Lung (tissue), 12 donors: Measurements from ENCODE around the gene TAPT1. TPM values are rescaled to one million over a fixed set of nuclear protein-coding genes. Genes with fewer than 3 reads are reported as not detected.

Source experiments
- ATAC-seq: fragments of 200-7000 bp; cut with Tn5 transposase; one replicate; pipeline ENCODE4 v1.9.1; 2020; ENCODE audit warnings: moderate number of reproducible peaks; ENCODE audit not compliant: insufficient read depth, low FRiP score
- DNase-seq, 3 donors: peaks; one replicate each; pipeline ENCODE4 v3.0.0-alpha.2; 2013 to 2017
- H3K27ac ChIP-seq, 2 donors: one replicate each; pipeline ENCODE4 v1.5.1; 2013; ENCODE audit warnings: mild to moderate bottlenecking in 2 of 2, moderate library complexity in 2 of 2, control low read depth in 1 of 2, inconsistent platforms in 1 of 2, low read depth in 1 of 2, low read length in 1 of 2
- H3K27me3 ChIP-seq, 3 donors: one replicate each; pipeline ENCODE4 v1.5.1; 2013; ENCODE audit warnings: low read length in 2 of 3; ENCODE audit not compliant: control insufficient read depth in 3 of 3, insufficient read depth in 3 of 3
- H3K36me3 ChIP-seq, 4 donors: one replicate each; pipeline ENCODE4 v1.5.1; 2013; ENCODE audit warnings: low read length in 4 of 4, mild to moderate bottlenecking in 1 of 4, moderate library complexity in 1 of 4; ENCODE audit not compliant: control insufficient read depth in 4 of 4, insufficient read depth in 4 of 4
- H3K4me1 ChIP-seq, 5 donors: one replicate each; pipeline ENCODE4 v1.5.1; 2013; ENCODE audit warnings: low read length in 5 of 5, mild to moderate bottlenecking in 2 of 5, moderate library complexity in 1 of 5; ENCODE audit not compliant: control insufficient read depth in 5 of 5, insufficient read depth in 5 of 5
- H3K4me3 ChIP-seq: one replicate; pipeline ENCODE4 v1.5.1; 2013; ENCODE audit warnings: mild to moderate bottlenecking, control low read depth, moderate library complexity
- H3K9ac ChIP-seq, 2 donors: one replicate each; pipeline ENCODE4 v1.5.1; 2013; ENCODE audit warnings: low read length in 2 of 2, control low read depth in 1 of 2; ENCODE audit not compliant: insufficient read depth in 1 of 2
- H3K9me3 ChIP-seq, 4 donors: one replicate each; pipeline ENCODE4 v1.5.1; 2013; ENCODE audit warnings: low read length in 3 of 4, mild to moderate bottlenecking in 1 of 4, moderate library complexity in 1 of 4; ENCODE audit not compliant: control insufficient read depth in 4 of 4, insufficient read depth in 3 of 4
- CTCF ChIP-seq: IDR thresholded peaks from 2 replicates; pipeline ENCODE4 v1.5.1; 2012; ENCODE audit warnings: mild to moderate bottlenecking; ENCODE audit errors: control extremely low read depth, extremely low read depth
- WGBS, 2 donors: extraction: QIAGEN DNeasy Blood & Tissue Kit; methylation state at CpG; one replicate each; pipeline ENCODE4 v1.1.7; 2013; 5-methylcytosine and 5-hydroxymethylcytosine counted together
- polyA plus RNA-seq, 2 donors: library from polyadenylated mRNA; stranded (reverse); fragments of 200-250 nt; gene quantifications; one replicate each; pipeline ENCODE4 v1.2.1, GENCODE V29; 2013
- total RNA-seq, 2 donors: library from RNA; depleted of rRNA in 1 of 2; stranded (reverse); fragments of >200 nt in 1 of 2; gene quantifications; one replicate each; pipeline ENCODE4 v1.2.1, GENCODE V29; 2014 to 2021
- donor health status: control.
- donor health status: control.
- donor health status: Bipolar disorder and iron deficiency.
- donor health status: healthy.
- donor health status: DM: yes; HTN: yes; CAD: no.

The TAPT1 gene
- total and polyA plus RNA-seq, 4 donors, result 13.8 to 102 (median 30.2) TPM

- H3K9me3 ChIP-seq, result peaks cover 0 to 2% (median 0%) of the 10 kb centered on the region in 4 donors
- H3K27ac ChIP-seq, result no peak overlapping the region
- H3K27me3 ChIP-seq, result no peaks in the 10 kb centered on the region
- H3K4me1 ChIP-seq, result no peaks in the 10 kb centered on the region
- no peak for DNase-seq
- no peak for TF ChIP-seq CTCF
- H3K4me3 ChIP-seq, result no peak overlapping the region
- no peak overlapping the region for H3K9ac ChIP-seq
- peaks cover 29 to 45% (median 37%) of the 10 kb centered on the region in 4 donors for H3K36me3 ChIP-seq
- ATAC-seq, result no peak
- 96 to 97% methylated on average over 8 of the region's 8 CpGs for WGBS, 2 donors
Measured at GRCh38 chr4:16168144-16168543, 58.1 kb downstream of the TAPT1 start.

- H3K9ac ChIP-seq, result no peak overlapping the region
- WGBS, 2 donors, result 85 to 94% methylated on average over 7 of the region's 7 CpGs
- peaks cover 33 to 40% (median 38%) of the 10 kb centered on the region in 4 donors for H3K36me3 ChIP-seq
- H3K9me3 ChIP-seq, result peaks cover 0 to 2% (median 0%) of the 10 kb centered on the region in 4 donors
- no peak overlapping the region for H3K4me3 ChIP-seq
- no peaks in the 10 kb centered on the region for H3K27me3 ChIP-seq
- ATAC-seq, result no peak
- no peaks in the 10 kb centered on the region for H3K4me1 ChIP-seq
- no peak overlapping the region for H3K27ac ChIP-seq
- TF ChIP-seq CTCF, result no peak
- no peak for DNase-seq
Measured at GRCh38 chr4:16165931-16166330, 60.3 kb downstream of the TAPT1 start.

- WGBS, 2 donors, result 76 to 81% methylated on average over 4 of the region's 4 CpGs
- DNase-seq (no peak), ATAC-seq (no peak)
- peaks cover 24 to 32% (median 28%) of the 10 kb centered on the region in 4 donors for H3K36me3 ChIP-seq
- H3K4me3 ChIP-seq, result no peak overlapping the region
- H3K4me1 ChIP-seq, result peaks cover 0 to 2% (median 0%) of the 10 kb centered on the region in 5 donors
- H3K9ac ChIP-seq, result no peak overlapping the region
- H3K9me3 ChIP-seq, result peaks cover 0 to 3% (median under 1%) of the 10 kb centered on the region in 4 donors
- TF ChIP-seq CTCF, result no peak
- H3K27ac ChIP-seq, result no peak overlapping the region
- no peaks in the 10 kb centered on the region for H3K27me3 ChIP-seq
Measured at GRCh38 chr4:16162891-16163290, 63.4 kb downstream of the TAPT1 start.

GRCh38 chr4:16161851-16162408 lies 64.3 kb downstream of the TAPT1 start:
- DNase-seq (peak in 2 of 3 donors; percentile 16 to 22), ATAC-seq (no peak)
- Histone ChIP-seq H3K27me3 (no peaks in the 10 kb centered on the region), H3K4me1 (peaks cover 0 to 4% (median 0%) of the 10 kb centered on the region in 5 donors), H3K36me3 (peaks cover 21 to 30% (median 26%) of the 10 kb centered on the region in 4 donors), H3K9ac (no peak overlapping the region), H3K9me3 (peaks cover 0 to 3% (median under 1%) of the 10 kb centered on the region in 4 donors), H3K4me3 (no peak overlapping the region), H3K27ac (no peak overlapping the region)
- TF ChIP-seq CTCF, result no peak
- WGBS, 2 donors, result 80 to 83% methylated on average over 6 of the region's 6 CpGs
